Right lobe of liver (tissue), 4 donors: ENCODE data around the gene RSF1.

Source experiments
- POLR2A ChIP-seq: fragments of 450-650 bp; IDR thresholded peaks from one replicate; pipeline ENCODE4 v1.6.1; 2017; ENCODE audit warnings: antibody characterized with exemption, mild to moderate bottlenecking
- TF ChIP-seq, protein P1 (sequence below), 4 donors: fragments of 200-600 bp in 3 of 4; fragments of 450-650 bp in 1 of 4; IDR thresholded peaks; one replicate each; pipeline versions ENCODE4 v1.5.1 to v1.8.0; 2016 to 2022; ENCODE audit warnings: antibody characterized with exemption in 4 of 4, mild to moderate bottlenecking in 2 of 4
- donor health status: DM: no; HTN: no; CAD: no.
- donor health status: DM: no; HTN: no; CAD: no.
- donor health status: DM: no; HTN: yes; CAD: no.

DNA sequence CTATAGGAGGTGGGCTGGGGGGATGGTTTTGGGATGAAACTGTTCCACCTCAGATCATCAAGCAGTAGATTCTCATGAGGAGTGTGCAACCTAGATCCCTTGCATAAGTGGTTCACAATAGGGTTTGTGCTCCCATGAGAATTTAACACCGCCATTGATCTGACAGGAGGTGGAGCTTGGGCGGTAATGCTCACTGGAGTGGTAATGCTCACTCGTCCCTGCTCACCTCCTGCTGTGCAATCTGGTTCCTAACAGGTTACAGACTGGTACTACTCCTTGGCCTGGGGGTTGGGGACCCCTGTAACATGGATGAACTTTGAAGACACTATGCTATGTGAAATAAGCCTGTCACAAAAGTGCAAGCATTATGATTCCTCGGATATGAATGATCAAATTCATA is 95.9 kb downstream of the RSF1 start:
- TF ChIP-seq, protein P1, sequence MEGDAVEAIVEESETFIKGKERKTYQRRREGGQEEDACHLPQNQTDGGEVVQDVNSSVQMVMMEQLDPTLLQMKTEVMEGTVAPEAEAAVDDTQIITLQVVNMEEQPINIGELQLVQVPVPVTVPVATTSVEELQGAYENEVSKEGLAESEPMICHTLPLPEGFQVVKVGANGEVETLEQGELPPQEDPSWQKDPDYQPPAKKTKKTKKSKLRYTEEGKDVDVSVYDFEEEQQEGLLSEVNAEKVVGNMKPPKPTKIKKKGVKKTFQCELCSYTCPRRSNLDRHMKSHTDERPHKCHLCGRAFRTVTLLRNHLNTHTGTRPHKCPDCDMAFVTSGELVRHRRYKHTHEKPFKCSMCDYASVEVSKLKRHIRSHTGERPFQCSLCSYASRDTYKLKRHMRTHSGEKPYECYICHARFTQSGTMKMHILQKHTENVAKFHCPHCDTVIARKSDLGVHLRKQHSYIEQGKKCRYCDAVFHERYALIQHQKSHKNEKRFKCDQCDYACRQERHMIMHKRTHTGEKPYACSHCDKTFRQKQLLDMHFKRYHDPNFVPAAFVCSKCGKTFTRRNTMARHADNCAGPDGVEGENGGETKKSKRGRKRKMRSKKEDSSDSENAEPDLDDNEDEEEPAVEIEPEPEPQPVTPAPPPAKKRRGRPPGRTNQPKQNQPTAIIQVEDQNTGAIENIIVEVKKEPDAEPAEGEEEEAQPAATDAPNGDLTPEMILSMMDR (IDR thresholded peaks at IDR 0.05) = no peak
- no peak for TF ChIP-seq POLR2A
